Measurements from ENCODE around the gene BSN. TPM values are rescaled to one million over a fixed set of nuclear protein-coding genes. Genes with fewer than 3 reads are reported as not detected.
A peak's percentile ranks its signal among the peaks of the same experiment; 100 is the strongest.

The BSN gene
- total and polyA plus RNA-seq, 8 donors, result 0.26 to 1.1 (median 0.84) TPM

DNA sequence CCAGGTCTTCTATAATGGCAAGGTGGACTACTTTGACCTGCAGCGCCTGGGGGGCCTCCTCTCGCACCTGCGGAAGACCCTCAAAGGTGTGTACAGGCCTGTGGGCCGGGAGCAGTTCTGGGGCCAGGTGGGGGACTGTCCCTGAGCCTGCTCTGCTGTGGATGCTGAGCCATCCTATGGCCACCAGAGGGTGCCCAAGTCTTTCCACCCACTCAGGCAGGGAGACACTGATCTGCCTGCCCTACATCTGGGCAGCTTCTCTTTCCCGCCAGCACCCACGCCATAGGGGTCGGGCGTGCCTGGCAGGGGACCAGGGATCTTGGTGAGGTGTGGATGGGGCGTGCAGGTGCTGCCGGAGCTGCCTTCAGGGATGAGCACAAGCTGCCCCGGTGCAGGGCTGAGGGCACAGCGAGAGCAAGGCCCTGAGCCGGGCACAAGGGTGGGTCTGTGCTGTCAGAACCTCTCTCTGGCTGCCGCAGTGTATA is 149.2 kb downstream of the BSN start:
- intact Hi-C loops (cut with DNase I), result no loop called here
- TF ChIP-seq, protein P1, sequence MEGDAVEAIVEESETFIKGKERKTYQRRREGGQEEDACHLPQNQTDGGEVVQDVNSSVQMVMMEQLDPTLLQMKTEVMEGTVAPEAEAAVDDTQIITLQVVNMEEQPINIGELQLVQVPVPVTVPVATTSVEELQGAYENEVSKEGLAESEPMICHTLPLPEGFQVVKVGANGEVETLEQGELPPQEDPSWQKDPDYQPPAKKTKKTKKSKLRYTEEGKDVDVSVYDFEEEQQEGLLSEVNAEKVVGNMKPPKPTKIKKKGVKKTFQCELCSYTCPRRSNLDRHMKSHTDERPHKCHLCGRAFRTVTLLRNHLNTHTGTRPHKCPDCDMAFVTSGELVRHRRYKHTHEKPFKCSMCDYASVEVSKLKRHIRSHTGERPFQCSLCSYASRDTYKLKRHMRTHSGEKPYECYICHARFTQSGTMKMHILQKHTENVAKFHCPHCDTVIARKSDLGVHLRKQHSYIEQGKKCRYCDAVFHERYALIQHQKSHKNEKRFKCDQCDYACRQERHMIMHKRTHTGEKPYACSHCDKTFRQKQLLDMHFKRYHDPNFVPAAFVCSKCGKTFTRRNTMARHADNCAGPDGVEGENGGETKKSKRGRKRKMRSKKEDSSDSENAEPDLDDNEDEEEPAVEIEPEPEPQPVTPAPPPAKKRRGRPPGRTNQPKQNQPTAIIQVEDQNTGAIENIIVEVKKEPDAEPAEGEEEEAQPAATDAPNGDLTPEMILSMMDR (IDR thresholded peaks at IDR 0.05), result peak; percentile 75 to 86
- no peak overlapping the region for H3K27ac ChIP-seq
- no peaks in the 10 kb centered on the region for H3K27me3 ChIP-seq
- H3K4me3 ChIP-seq, result no peak overlapping the region
- H3K4me1 ChIP-seq, result peaks cover 0 to 6% of the 10 kb centered on the region in 2 donors
- no peaks in the 10 kb centered on the region for H3K9me3 ChIP-seq
- H3K36me3 ChIP-seq, result peaks cover 0 to 82% of the 10 kb centered on the region in 2 donors
- peak in 2 of 4 donors; percentile 67 to 78 for DNase-seq
- peak; percentile 90 for ATAC-seq

DNA sequence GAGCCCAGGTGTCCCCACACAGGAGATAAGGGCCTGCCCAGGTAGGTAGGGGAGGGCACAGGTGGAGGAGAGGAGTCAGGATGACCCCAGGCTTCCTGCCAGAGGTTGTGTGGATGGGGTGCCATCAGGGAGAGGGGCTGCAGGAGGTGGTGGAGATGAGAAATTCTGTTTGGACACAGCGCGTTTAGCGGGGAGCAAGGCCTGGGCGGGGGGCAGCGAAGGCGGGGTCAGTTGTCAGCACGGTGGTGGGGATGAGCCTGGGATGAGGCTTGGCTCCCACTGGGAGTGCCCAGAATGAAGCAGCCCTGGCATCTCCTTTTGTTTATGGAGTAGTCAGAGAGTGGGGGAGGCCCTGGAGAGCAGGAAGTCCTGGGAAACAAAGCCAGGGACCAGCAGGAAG is 149.7 kb downstream of the BSN start:
- no peaks in the 10 kb centered on the region for H3K9me3 ChIP-seq
- peaks cover 0 to 77% of the 10 kb centered on the region in 2 donors for H3K36me3 ChIP-seq
- H3K4me3 ChIP-seq, result no peak overlapping the region
- ATAC-seq, result no peak
- intact Hi-C loops (cut with DNase I), result no loop called here
- H3K27me3 ChIP-seq, result no peaks in the 10 kb centered on the region
- no peak for DNase-seq
- peaks cover 0 to 6% of the 10 kb centered on the region in 2 donors for H3K4me1 ChIP-seq
- TF ChIP-seq, protein P1 (IDR thresholded peaks at IDR 0.05), result no peak
- H3K27ac ChIP-seq, result no peak overlapping the region

DNA sequence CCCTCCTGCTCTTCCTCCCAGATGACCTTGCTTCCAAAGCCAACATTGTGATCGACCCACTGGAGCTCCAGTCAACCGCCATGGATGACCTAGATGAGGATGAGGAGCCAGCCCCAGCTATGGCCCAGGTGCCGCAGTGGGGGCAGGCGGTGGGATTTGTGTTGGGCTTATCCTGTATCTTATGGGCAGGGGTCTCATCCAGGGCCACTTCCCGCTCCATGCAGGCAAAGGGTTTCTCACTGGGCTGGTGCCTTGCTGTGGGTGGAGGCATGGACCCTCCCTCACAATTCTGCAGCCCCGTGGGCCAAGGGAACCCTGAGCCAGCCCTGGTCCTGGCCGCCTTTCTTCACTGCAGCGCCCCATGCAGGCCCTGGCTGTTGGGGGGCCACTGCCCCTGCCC is 150.4 kb downstream of the BSN start:
- Histone ChIP-seq H3K36me3 (peaks cover 0 to 70% of the 10 kb centered on the region in 2 donors), H3K27ac (no peak overlapping the region), H3K9me3 (no peaks in the 10 kb centered on the region), H3K27me3 (no peaks in the 10 kb centered on the region), H3K4me3 (no peak overlapping the region), H3K4me1 (peaks cover 0 to 6% of the 10 kb centered on the region in 2 donors)
- ATAC-seq, result no peak
- intact Hi-C loops (cut with DNase I), result no loop called here
- TF ChIP-seq, protein P1 (IDR thresholded peaks at IDR 0.05), result no peak
- no peak for DNase-seq

DNA sequence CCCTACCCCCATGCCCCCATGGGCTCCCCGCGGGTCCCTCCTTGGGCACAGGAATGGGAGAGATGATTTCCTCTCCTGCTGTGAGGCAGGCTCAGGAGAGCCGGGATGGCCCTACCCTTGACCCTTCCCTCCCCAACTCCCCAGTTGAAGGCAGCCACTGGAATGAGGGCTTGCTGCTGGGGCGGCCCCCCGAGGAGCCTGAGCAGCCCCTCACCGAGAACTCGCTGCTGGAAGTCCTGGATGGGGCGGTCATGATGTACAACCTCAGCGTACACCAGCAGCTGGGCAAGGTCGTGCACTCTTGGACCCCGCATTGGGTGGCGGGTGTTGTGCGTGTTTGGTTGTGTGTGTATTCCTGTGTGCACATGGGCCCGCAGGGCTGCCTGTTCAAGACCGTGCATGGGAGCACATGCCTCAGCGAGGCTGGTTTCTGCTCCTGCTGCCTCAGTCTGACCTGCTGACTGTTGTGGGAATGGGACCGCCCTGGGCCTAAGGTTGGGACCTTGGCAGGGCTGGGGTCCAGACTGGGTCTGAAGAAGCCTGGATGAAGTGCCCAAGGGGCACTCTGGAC is 151.2 kb downstream of the BSN start:
- ATAC-seq (no peak), DNase-seq (no peak)
- H3K36me3 ChIP-seq, result peaks cover 0 to 62% of the 10 kb centered on the region in 2 donors
- H3K4me1 ChIP-seq, result peaks cover 0 to 6% of the 10 kb centered on the region in 2 donors
- no peak overlapping the region for H3K27ac ChIP-seq
- intact Hi-C loops (cut with DNase I), result no loop called here
- H3K9me3 ChIP-seq, result no peaks in the 10 kb centered on the region
- no peaks in the 10 kb centered on the region for H3K27me3 ChIP-seq
- H3K4me3 ChIP-seq, result no peak overlapping the region
- TF ChIP-seq, protein P1 (IDR thresholded peaks at IDR 0.05), result no peak

DNA sequence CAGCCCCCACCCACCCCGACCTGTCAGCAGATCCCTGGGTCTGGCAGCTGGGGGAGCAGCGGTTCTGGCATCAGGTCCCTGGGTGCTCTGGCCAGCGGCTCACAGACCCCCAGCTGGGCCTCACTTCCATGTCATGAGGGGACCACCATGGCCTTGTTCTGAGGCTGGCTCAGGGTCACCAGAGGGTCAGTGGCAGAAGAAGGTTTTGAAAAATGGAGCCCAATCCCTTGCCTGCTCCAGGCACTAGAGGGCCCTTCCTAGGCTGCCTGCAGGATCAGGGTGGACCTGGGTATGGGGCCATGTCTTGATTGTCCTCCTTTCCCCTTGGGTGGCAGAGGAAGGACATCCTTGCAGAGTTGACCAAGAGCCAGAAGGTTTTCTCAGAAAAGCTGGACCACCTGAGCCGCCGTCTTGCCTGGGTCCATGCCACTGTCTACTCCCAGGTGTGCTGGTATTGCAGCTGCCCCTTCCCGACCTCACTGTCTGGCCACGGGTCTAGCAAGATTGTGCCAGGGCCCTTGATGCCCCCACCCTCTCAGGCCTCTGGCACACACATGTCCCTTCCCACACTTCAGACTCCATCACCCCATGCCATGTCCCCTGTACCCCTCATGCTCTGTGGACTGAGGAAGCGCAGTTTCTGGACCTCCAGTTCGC is 152.3 kb downstream of the BSN start:
- no peak for ATAC-seq
- Histone ChIP-seq H3K9me3 (no peaks in the 10 kb centered on the region), H3K27ac (no peak overlapping the region), H3K4me3 (no peak overlapping the region), H3K4me1 (peaks cover 0 to 6% of the 10 kb centered on the region in 2 donors), H3K27me3 (no peaks in the 10 kb centered on the region), H3K36me3 (peaks cover 0 to 52% of the 10 kb centered on the region in 2 donors)
- TF ChIP-seq, protein P1 (IDR thresholded peaks at IDR 0.05), result no peak
- intact Hi-C loops (cut with DNase I), result no loop called here
- peak in 1 of 4 donors; percentile 55 for DNase-seq
